Stimulated activated CD8-positive, alpha-beta memory T cell treated with anti-CD3 and anti-CD28 coated beads, Interleukin-15, amount 100 ng/mL, for 48 hours (primary cell): Measurements from ENCODE around the gene ASB8.
"Not testable (repeated sequence)": the region's sequence is repeated elsewhere in the genome, so short reads cannot be mapped to it uniquely, and the experiment has no call there.

Source experiments
- DNase-seq, 2 donors: peaks; one replicate each; pipeline ENCODE4 v3.0.0-alpha.2; 2020; ENCODE audit warnings: low read depth in 2 of 2

Gene ASB8

GRCh38 chr12:48183091-48183875 is 26.0 kb upstream of the ASB8 start, which contains the start of gene CCDC184:
Gene CCDC184 (plus strand): TSS chr12:48183644. CDS start chr12:48184123, 479 bp downstream.
- DNase-seq = peak; percentile 49 to 50

- DNase-seq = no peak
Measured at GRCh38 chr12:48182631-48183030, 25.3 kb upstream of the ASB8 start.

- DNase-seq = no peak
Measured at GRCh38 chr12:48180857-48181495, 23.7 kb upstream of the ASB8 start.

DNA sequence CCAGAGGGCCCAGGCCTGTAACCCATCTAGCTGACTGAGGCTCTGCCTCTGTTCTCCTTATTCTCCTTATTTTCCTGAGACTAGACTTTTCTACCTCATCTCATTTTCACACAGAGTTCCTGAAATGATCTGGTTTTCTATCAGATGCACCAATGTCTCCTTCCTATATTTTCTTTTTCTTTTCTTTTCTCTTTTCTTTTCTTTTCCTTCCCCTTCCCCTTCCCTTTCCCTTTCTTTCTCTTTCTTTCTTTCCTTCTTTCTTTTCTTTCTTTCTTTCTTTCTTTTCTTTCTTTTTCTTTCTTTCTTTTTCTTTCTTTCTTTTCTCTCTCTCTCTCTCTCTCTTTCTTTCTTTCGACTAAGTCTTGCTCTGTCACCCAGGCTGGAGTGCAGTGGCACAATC is 23.1 kb upstream of the ASB8 start:
- no peak for DNase-seq

GRCh38 chr12:48179466-48179865 is 22.2 kb upstream of the ASB8 start:
- no peak for DNase-seq

- DNase-seq = no peak
Measured at GRCh38 chr12:48177982-48178381, 20.7 kb upstream of the ASB8 start.

GRCh38 chr12:48176417-48176751 is 19.1 kb upstream of the ASB8 start:
- no peak for DNase-seq

- DNase-seq = no peak
Measured at GRCh38 chr12:48175613-48176416, 18.5 kb upstream of the ASB8 start.

DNA sequence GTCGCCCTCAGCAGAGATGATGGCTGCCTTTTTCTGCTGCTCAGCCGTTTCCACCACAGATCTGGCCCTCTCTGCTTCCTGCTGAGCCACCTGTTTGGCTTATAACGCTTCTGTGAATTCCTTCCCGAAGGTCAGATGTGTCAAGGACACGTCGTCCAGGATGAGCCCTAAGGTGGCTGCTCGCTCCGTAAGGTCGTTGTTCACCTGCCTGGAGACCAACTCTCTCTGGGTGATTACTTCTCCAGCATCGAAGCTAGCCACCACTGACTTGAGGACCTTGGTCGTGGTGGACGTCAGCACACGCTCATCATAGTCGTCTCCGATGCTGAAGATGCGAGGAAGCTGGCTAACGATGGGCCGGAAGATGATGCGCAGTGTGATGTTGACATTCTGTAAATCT is 11.7 kb upstream of the ASB8 start:
- no peak for DNase-seq

GRCh38 chr12:48165089-48165981 is 8.0 kb upstream of the ASB8 start:
- DNase-seq = no peak

- no peak for DNase-seq
Measured at GRCh38 chr12:48164451-48164850, 7.1 kb upstream of the ASB8 start.

- DNase-seq = no peak
Measured at GRCh38 chr12:48163150-48163747, 5.9 kb upstream of the ASB8 start.

DNA sequence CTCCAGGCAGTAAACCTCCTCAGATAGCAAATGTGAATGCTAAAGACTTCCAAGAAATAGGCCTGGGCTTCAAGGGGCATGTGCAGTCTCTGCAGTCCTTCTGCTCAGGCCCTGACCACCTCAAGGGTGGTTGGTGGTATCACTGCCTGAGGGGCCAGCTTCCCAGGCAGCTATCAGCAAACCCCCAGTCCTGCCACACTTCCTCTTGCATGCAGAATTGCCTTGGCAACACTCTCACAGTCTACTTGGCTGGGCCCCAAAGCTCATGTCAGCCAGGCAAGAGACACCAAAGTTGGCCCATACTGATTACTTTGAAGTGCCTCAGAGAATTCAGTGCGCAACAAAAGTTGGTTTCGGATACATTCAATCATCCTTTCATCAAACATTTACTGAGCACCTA is 3.5 kb upstream of the ASB8 start:
- no peak for DNase-seq

DNA sequence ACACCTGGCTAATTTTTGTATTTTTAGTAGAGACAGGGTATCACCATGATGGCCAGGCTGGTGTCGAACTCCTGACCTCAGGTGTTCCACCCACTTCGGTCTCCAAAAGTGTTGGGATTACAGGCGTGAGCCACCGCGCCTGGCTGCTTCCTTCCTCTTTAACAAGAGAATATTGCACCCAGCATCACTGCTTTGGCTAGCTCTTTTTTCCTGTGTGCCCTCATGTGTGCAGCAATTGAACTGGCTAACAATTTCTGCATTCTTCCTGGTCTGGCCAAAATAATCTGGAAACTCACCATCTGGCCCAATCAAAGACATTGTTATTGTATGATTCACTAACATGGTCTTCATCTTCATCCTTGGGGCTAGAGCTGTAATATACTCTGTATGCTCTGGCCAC is 2.7 kb upstream of the ASB8 start:
- no peak for DNase-seq

GRCh38 chr12:48157889-48158370 is 615 bp upstream of the ASB8 start:
- no peak for DNase-seq

DNA sequence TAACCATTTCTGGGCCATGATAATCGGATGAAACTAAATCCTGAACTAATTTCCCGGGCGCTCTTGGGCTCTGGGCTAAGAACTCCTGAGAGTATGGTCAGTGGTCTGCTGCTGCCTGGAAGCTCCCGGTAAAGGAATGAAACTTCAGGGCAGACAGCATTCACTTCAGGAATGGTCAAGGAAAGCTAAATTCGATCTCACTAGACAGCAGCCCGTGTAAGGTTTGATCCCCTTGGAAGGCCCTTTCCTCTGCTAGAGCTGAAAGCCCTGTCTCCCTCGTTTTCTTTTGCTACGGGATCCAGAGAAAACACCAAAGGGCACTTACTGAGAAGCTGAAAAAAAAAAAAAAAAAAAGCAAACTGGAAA is 680 bp downstream of the ASB8 start:
- no peak for DNase-seq

DNA sequence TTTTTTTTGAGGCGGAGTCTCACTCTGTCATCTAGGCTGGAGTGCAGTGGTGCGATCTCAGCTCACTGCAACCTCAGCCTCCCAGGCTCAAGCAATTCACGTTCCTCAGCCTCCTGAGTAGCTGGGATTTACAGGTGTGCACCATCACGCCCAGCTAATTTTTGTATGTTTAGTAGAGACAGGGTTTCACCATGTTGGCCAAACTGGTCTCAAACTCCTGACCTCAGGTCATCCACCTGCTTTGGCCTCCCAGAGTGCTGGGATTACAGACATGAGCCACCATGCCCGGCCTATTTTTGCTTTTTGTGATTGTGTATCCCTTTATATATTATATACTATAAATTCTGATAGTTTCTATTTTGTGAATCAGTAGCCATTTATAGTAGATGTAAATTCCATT is 1.5 kb downstream of the ASB8 start:
- not testable (repeated sequence) for DNase-seq

DNA sequence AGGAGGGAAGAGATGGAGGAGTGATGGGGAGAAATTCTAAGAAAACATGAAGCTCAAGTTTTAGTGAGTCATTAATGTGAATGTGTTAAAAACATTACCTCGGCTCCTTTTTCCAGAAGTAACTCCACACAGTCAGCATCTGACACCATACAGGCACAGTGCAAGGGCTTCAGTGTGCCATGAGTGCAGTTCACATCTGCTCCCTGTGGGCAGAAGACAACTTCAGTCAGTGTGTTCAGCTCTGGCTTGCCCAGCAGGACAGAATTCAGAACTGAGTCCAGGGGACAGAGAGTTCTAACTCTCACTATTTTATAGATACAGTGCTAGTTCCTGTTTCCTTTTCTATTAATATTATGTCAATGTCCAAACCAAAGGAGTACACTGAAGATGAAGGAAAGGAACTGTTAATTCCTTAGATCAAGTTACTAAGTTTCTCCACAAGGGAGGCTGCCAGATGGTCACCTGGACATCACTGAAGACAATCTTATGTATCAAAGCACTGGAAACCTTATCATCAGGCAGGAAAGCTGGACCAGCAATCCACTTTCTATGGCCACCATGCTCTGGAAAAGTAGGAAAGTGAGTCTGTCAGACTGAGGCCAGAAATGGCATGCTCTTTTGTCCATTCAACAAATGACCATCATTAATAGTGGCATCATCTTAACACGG is 6.1 kb downstream of the ASB8 start:
- DNase-seq = no peak

DNA sequence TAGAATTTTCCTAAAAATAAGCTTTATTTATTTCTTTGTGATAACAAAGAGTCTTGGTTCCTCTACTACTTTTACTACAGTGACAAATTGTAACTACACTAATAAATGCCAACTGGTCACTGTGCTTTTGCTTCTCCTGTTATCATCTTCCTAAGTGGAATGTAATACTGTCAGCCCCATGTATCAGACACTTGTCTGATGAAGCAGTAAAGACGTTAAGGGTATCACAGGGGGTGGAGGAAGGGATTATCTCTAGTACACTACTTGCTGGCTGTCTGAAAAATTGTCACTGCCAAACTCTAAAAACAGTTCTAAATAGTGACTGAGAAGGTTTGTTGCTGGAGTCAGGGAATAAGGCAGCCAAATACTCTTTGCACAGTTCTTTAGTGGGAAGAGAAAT is 11.3 kb downstream of the ASB8 start:
- no peak for DNase-seq

DNA sequence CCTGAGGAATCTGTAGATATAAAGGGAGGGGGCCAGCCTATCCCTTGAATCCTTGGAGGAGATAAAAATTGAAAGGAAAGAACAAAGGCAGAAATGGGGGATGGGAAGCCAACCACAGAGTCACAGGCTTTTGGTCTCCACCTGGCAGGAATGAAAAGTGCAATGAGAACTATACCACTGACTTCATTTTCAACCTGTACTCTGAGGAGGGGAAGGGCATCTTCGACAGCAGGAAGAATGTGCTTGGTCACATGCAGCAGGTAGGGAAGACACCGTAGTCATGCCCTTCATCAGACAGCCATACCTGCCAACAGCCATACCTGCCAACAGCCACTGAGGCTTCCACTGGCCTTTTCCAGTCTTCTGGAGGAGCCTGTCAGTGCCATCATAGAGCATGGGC is 13.4 kb downstream of the ASB8 start:
- no peak for DNase-seq
